Vagina (tissue), 2 donors: ENCODE data around the gene CLIP4. TPM values are rescaled to one million over a fixed set of nuclear protein-coding genes. Genes with fewer than 3 reads are reported as not detected.

ENCODE experiments used
- DNase-seq, 2 donors: peaks; one replicate each; pipeline ENCODE4 v3.0.0-alpha.2; 2017; ENCODE audit errors: extremely low spot score in 2 of 2
- H3K27ac ChIP-seq: fragments of 200-600 bp; sonication (generic); one replicate; pipeline ENCODE4 v1.5.1; 2019
- H3K27me3 ChIP-seq: fragments of 200-600 bp; sonication (generic); one replicate; pipeline ENCODE4 v1.5.1; 2019
- H3K36me3 ChIP-seq, 2 donors: fragments of 200-600 bp; sonication (generic); one replicate each; pipeline ENCODE4 v1.5.1; 2017 to 2019
- H3K4me1 ChIP-seq: fragments of 200-600 bp; sonication (generic); one replicate; pipeline ENCODE4 v1.5.1; 2019
- H3K4me3 ChIP-seq, 2 donors: fragments of 200-600 bp; sonication (generic); 1 replicate in 1 of 2; 2 replicates in 1 of 2; pipeline ENCODE4 v1.5.1; 2016 to 2019
- H3K9me3 ChIP-seq: fragments of 200-600 bp; sonication (generic); one replicate; pipeline ENCODE4 v1.5.1; 2019
- POLR2A ChIP-seq, 2 donors: fragments of 450-650 bp; IDR thresholded peaks; one replicate each; pipeline ENCODE4 v1.6.1; 2017; ENCODE audit warnings: antibody characterized with exemption in 2 of 2, mild to moderate bottlenecking in 2 of 2, moderate library complexity in 2 of 2
- POLR2AphosphoS5 ChIP-seq, 2 donors: sonication (generic); formaldehyde crosslinking; IDR thresholded peaks; one replicate each; pipeline ENCODE4 v1.9.0; 2017; ENCODE audit warnings: antibody characterized with exemption in 2 of 2, mild to moderate bottlenecking in 2 of 2, low read depth in 1 of 2; ENCODE audit not compliant: insufficient read depth in 1 of 2
- intact Hi-C: fragments of 100-400 bp; cut with DNase I; formaldehyde crosslinking; loops from one replicate; pipeline ENCODE4 v1.15.1; 2023
- total RNA-seq: library from RNA; depleted of rRNA; stranded (reverse); fragments of >200 nt; gene quantifications from one replicate; pipeline ENCODE4 v1.2.3, GENCODE V29; 2016
- TF ChIP-seq, protein P1 (sequence below), 3 experiments: fragments of 450-650 bp in 2 of 3; fragments of 200-600 bp in 1 of 3; sonication (generic) in 1 of 3; IDR thresholded peaks; one replicate each; pipeline ENCODE4 v1.5.1; 2017 to 2019; ENCODE audit warnings: antibody characterized with exemption in 3 of 3, mild to moderate bottlenecking in 2 of 3, moderate library complexity in 2 of 3

Gene CLIP4
- total RNA-seq, 1 donor from 2014 or later, result 63.1 TPM

DNA sequence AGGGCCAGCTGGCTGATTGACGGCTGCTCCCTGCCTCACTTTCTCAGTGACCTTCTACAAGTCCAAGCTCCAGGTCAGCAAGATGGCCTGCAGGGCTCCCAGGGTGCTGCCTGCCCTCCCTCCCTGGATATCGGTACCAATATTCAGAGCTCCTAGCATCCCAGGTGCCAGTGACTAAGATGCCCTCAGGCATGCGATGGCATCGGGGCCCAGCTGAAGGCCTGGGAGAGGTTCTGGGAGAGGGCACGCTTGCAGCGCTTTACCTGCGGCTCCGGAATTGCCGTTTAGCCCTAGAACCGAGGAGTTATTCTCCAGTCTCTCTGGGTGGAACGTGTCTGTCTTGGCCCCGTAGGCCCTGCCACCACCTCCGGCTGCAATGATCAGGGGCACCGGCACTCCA, 116.8 kb downstream of the CLIP4 start:
- H3K27me3 ChIP-seq, result no peaks in the 10 kb centered on the region
- H3K4me1 ChIP-seq, result no peaks in the 10 kb centered on the region
- H3K36me3 ChIP-seq, result no peaks in the 10 kb centered on the region
- intact Hi-C loops, result no loop called here
- no peak for DNase-seq
- H3K9me3 ChIP-seq, result no peaks in the 10 kb centered on the region
- TF ChIP-seq POLR2AphosphoS5 (IDR thresholded peaks at IDR 0.05; ENCODE audit: insufficient read depth in 1 of 2, low read depth in 1 of 2), result no peak
- TF ChIP-seq POLR2A (IDR thresholded peaks at IDR 0.05), result no peak
- TF ChIP-seq, protein P1, sequence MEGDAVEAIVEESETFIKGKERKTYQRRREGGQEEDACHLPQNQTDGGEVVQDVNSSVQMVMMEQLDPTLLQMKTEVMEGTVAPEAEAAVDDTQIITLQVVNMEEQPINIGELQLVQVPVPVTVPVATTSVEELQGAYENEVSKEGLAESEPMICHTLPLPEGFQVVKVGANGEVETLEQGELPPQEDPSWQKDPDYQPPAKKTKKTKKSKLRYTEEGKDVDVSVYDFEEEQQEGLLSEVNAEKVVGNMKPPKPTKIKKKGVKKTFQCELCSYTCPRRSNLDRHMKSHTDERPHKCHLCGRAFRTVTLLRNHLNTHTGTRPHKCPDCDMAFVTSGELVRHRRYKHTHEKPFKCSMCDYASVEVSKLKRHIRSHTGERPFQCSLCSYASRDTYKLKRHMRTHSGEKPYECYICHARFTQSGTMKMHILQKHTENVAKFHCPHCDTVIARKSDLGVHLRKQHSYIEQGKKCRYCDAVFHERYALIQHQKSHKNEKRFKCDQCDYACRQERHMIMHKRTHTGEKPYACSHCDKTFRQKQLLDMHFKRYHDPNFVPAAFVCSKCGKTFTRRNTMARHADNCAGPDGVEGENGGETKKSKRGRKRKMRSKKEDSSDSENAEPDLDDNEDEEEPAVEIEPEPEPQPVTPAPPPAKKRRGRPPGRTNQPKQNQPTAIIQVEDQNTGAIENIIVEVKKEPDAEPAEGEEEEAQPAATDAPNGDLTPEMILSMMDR (IDR thresholded peaks at IDR 0.05), result no peak
- no peak overlapping the region for H3K27ac ChIP-seq
- no peak overlapping the region for H3K4me3 ChIP-seq

DNA sequence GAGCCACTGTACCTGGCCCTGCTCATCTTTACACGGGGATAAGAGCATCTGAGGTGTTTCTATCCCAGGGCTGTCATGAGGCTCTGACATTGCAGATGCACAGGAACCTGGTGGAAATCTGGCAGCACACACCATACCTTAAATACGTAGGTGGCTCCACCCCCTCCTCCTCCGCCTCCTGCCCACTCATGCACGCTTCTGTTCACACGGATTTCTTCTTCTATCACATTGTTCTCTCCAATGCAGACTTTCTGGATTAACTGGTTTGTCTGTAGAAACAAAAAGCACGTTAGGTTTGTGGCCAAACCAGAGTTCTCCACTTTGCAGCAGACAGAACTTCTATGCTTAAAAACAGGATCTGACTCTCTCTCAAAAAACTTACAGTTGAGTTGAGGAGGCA, 118.2 kb downstream of the CLIP4 start:
- H3K36me3 ChIP-seq, result no peaks in the 10 kb centered on the region
- H3K4me3 ChIP-seq, result no peak overlapping the region
- H3K4me1 ChIP-seq, result no peaks in the 10 kb centered on the region
- H3K27ac ChIP-seq, result no peak overlapping the region
- no peak for DNase-seq
- H3K9me3 ChIP-seq, result no peaks in the 10 kb centered on the region
- no peaks in the 10 kb centered on the region for H3K27me3 ChIP-seq
- TF ChIP-seq POLR2A (IDR thresholded peaks at IDR 0.05) (no peak), POLR2AphosphoS5 (IDR thresholded peaks at IDR 0.05; ENCODE audit: insufficient read depth in 1 of 2, low read depth in 1 of 2) (peak in 1 of 2 donors; percentile 51)
- TF ChIP-seq, protein P1 (IDR thresholded peaks at IDR 0.05), result no peak
- intact Hi-C loops, result no loop called here

DNA sequence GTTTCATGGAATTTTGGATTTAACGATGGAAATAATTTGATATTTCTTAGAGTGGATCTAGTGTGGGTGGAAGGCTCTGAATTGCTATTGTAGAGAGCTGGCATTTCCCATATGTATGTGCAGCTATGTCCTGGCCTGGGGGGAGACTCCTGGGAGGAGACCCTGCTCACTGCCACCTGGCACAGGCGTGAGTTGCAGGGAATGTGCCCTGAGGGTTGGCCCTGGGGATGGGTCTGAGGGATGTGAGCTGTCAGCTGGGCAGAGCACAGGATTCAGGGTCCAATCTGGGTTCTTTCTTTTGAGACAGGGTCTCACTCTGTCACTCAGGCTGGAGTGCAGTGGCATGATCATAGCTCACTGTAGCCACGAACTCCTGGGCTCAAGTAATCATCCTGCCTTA, 120.2 kb downstream of the CLIP4 start:
- DNase-seq, result no peak
- H3K4me3 ChIP-seq, result no peak overlapping the region
- intact Hi-C loops, result no loop called here

DNA sequence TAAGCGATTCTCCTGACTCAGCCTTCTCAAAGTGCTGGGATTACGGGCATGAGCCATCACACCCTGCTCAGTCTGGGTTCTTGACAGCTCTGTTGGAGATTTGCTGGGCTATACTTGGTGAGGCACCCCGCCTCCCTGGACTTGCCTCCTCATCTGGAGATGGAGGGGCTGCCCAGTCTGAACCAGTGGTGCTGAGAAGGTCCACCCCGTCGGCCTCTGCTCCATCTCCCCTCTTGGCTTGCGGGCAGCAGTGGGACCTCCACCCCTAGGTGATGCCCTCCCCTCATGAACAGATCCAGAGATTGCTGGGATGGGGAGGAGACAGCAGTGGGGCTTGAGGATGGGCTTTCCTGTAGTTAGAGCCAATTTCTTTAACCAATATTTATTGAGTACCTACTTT, 120.9 kb downstream of the CLIP4 start:
- DNase-seq, result no peak
- Histone ChIP-seq H3K9me3 (no peaks in the 10 kb centered on the region), H3K27me3 (no peaks in the 10 kb centered on the region), H3K36me3 (no peaks in the 10 kb centered on the region), H3K4me3 (no peak overlapping the region), H3K27ac (no peak overlapping the region), H3K4me1 (no peaks in the 10 kb centered on the region)
- intact Hi-C loops, result no loop called here
- TF ChIP-seq POLR2AphosphoS5 (IDR thresholded peaks at IDR 0.05; ENCODE audit: insufficient read depth in 1 of 2, low read depth in 1 of 2), result no peak
- TF ChIP-seq POLR2A (IDR thresholded peaks at IDR 0.05), result no peak
- TF ChIP-seq, protein P1 (IDR thresholded peaks at IDR 0.05), result no peak

More for the DNA sequence above, 120.2 kb downstream of the CLIP4 start:
- H3K27me3 ChIP-seq, result no peaks in the 10 kb centered on the region
- H3K9me3 ChIP-seq, result no peaks in the 10 kb centered on the region
- no peak for TF ChIP-seq POLR2A (IDR thresholded peaks at IDR 0.05)
- TF ChIP-seq, protein P1 (IDR thresholded peaks at IDR 0.05), result no peak
- H3K27ac ChIP-seq, result no peak overlapping the region
- no peaks in the 10 kb centered on the region for H3K36me3 ChIP-seq
- H3K4me1 ChIP-seq, result no peaks in the 10 kb centered on the region

DNA sequence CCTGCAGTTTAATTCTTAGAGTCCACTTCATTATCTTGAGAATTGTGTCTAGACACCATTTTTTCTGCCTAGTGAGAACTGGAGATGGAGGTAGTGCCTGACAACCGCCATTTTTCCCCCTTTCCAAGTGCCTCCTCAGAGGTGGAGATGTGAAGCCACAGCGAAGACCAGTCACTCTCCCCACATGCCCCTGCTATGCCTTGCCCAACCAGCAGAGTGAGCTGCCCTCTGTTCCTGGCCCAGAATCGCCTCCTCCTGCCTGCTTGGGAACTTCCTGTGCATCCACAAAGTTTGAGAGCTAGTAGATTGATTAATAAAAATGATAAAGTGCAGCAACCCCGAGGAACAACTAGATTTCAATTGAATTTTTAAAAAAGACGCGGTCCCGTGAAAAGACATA, 123.3 kb downstream of the CLIP4 start:
- H3K27ac ChIP-seq, result no peak overlapping the region
- no peak overlapping the region for H3K4me3 ChIP-seq
- no peaks in the 10 kb centered on the region for H3K4me1 ChIP-seq
- no peaks in the 10 kb centered on the region for H3K36me3 ChIP-seq
- DNase-seq, result no peak
- no peaks in the 10 kb centered on the region for H3K27me3 ChIP-seq
- TF ChIP-seq, protein P1 (IDR thresholded peaks at IDR 0.05), result no peak
- TF ChIP-seq POLR2AphosphoS5 (IDR thresholded peaks at IDR 0.05; ENCODE audit: insufficient read depth in 1 of 2, low read depth in 1 of 2) (no peak), POLR2A (IDR thresholded peaks at IDR 0.05) (no peak)
- intact Hi-C loops, result no loop called here
- no peaks in the 10 kb centered on the region for H3K9me3 ChIP-seq

Other genes with a start within 250 kb of the CLIP4 start
- 15.0 TPM for gene TRMT61B, start 245.1 kb upstream of the CLIP4 start, total RNA-seq
- gene WDR43, start 220.7 kb upstream of the CLIP4 start, total RNA-seq, result 56.7 TPM
- gene TOGARAM2, start 134.1 kb upstream of the CLIP4 start, total RNA-seq, result under 0.01 TPM
- gene PCARE, start 40.9 kb upstream of the CLIP4 start, total RNA-seq, result not detected